ENCODE measurements around the gene DRP2.

DNA sequence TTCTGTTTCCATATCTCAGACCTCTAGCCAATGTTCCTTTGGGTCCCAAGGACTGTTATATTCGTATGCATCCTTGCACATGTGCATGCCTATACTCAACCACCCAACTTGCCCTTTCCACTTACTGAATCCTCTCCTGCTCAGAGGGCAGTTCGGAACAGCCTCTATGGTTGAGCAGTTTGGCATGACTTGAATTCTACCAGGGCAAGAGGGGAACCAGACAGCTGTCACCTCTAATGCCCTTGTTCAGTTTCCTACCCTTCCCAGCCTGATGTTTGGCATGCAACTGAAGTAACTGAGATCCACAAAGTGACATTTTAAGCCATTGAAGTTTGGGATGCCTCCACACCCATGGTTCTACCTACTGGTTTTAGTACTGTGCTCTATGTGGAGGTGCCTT lies 17.5 kb downstream of the DRP2 start:
- TF ChIP-seq POLR2A (IDR thresholded peaks at IDR 0.05; ENCODE audit: low read length) (no peak), GATA1 (IDR thresholded peaks at IDR 0.05; ENCODE audit: low read depth, low read length) (no peak)
